Activated CD4-positive, alpha-beta T cell treated with anti-CD3 and anti-CD28 coated beads, Interleukin-2, Interleukin-4, amounts not matched to agents 100 ng/mL and 50 ng/mL, durations not matched to agents 16 hours and 8 hours (primary cell): ENCODE measurements around the gene HECA.
"Not testable (repeated sequence)": the region's sequence is repeated elsewhere in the genome, so short reads cannot be mapped to it uniquely, and the experiment has no call there.

Source experiments
- DNase-seq: peaks from one replicate; pipeline ENCODE4 v3.0.0-alpha.2; 2020; ENCODE audit warnings: low spot score

Gene HECA

GRCh38 chr6:139135578-139136545 is 982 bp downstream of the HECA start:
- no peak for DNase-seq

- no peak for DNase-seq
Observed at GRCh38 chr6:139137706-139138105, 2.8 kb downstream of the HECA start.

- not testable (repeated sequence) for DNase-seq
Observed at GRCh38 chr6:139140854-139141253, 6.0 kb downstream of the HECA start.

GRCh38 chr6:139142262-139142661 is 7.4 kb downstream of the HECA start:
- no peak for DNase-seq

DNA sequence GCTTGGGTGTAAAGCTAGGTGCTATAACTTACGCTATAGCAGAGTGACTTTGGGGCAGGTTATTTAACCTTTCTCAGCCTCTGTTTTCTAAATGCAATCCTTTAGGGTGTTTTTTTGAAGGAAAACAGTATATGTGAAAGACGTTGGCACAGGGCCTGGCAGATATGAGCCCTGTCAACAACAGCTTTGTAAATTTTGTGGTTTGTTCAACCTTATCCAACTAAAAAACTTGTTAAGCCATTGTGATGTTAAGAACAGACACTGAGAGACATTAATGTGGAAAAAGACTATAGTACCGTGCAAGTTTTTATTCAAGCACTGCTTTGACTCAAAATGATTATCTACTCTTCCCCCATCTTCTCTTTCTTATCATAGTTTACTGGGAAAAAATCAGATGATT is 8.2 kb downstream of the HECA start:
- DNase-seq, result no peak

DNA sequence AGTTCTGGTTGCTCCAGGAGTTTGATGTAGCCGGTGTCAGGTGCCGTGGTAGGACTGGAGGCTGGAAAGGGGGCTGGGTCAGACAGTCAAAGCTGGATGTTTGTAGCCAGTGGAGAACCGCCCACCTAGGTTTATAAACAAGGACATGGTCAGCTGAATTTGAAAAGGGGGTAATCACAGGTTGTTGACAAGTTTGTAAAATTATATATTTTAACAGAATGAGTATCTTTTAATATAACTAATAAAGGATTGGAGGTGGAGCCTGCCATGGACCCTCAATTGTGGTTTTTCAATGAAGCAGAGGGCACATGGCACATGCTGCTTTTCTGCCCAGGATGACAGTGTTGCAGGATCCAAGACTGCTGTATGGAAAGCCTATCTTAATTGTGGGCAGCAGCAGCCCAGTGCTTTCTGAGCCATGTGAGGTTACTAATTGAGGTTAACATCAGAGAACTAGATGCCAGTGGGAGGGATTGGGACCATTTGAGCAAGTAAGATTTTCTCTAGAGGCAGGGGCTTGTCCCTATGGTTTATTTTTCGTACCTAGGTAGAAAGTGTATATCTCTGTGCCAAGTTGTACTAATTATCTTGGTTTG is 9.7 kb downstream of the HECA start:
- no peak for DNase-seq

GRCh38 chr6:139145661-139146060 is 10.8 kb downstream of the HECA start:
- DNase-seq, result no peak

DNA sequence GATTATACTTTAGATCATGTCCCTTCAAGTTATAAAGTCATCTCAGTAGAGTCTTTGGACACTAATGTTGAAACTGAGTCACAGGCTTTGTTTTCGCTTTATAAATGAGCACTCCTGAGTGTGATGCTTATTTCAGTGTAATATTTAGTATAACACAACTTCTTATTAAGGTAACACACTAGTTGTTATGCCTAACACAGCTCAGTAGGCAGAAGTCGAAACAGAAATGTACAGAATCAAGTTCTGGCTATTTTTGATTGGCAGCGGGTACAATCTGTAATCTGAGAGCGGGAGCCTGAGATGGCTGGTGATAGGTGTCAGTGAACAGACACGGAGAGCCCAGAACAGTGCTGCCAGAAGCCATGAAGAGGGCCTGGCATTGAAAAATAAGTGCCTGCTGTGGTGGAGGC is 11.4 kb downstream of the HECA start:
- DNase-seq, result peak; percentile 83

DNA sequence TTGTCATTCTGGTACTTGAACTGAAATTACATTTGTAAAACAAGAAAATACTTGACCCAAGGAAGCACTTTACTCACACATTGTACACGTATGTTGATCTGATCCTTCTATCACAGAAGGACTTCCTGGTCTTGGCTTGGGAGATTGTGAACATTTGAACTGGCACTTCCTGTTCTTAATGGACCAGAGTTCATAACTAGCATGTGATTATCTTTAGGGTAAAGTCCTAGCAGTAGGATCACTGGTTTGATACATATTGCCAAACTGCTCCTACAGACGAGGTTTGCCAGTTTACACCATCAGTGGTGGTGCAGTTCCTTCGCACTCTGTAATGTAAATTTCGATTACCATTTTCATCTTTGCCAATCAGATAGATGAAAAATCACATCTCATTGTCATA is 12.7 kb downstream of the HECA start:
- no peak for DNase-seq

DNA sequence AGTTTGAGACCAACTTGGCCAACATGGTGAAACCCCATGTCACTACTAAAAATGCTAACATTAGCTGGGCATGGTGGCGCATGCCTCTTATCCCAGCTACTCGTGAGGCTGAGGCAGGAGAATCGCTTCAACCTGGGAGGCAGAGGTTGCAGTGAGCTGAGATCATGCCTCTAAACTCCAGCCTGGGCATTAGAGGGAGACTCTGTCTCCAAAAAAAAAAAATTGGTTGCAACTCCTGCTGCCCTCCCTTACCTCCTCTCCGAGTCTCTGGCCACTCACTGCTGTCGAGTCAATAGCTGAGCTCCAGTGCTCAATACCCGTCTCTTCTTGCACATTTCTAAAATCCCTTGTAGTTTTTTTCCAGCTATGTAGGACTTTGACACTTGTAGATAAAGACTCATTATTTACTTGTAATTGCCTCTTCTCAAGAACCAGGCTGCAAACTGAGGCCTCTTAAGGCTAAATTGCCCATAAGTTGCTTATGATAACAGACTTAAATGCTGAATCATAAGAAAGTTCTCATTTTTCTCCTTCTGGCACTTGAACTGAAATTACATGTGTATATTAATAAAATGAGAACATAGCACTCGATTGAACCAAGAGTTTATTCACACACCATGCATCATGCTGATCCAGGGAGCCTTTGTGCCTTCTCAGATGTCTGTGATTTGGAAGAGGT is 13.8 kb downstream of the HECA start:
- no peak for DNase-seq

DNA sequence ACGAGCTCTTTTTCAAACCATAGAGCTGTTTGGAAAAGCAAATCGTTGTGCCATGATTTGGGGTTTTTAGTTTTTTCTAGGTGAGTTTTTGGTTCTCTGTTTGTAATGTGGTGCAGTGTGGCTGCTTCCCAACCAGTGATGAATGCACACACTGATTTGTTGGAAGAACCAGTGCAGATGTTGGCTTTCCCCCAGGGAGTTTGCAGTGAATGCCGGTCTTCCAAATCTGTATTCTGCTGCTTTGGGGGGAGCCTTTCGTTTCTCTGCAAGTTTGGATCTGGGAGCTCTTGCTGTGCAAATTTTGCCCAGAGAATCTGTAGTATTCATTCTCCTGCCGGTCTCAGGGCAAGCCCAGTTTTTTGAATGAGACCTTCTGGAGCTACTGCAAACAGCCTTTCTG is 14.5 kb downstream of the HECA start:
- no peak for DNase-seq

- no peak for DNase-seq
Observed at GRCh38 chr6:139150920-139151319, 16.0 kb downstream of the HECA start.

GRCh38 chr6:139151425-139152087 is 16.7 kb downstream of the HECA start:
- no peak for DNase-seq

GRCh38 chr6:139152088-139152891 is 17.4 kb downstream of the HECA start:
- no peak for DNase-seq

DNA sequence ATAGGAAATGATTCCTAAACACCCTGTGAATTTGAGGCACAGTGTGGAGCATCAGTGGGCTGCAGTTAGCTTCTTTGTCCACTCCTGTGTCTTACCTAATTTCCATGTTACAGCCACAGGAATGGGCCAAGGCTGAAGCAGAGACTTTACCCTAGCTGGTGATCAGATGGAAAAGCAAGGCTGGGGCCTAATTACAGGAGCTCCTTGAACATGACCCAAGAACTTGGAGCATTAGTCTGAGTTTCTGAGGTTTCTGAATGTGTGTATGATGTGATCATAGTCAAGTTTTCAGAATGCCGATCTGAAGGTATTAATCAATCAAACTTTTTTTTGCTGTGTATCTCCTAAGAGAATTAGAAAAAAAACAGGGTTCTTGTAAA is 18.0 kb downstream of the HECA start:
- no peak for DNase-seq

DNA sequence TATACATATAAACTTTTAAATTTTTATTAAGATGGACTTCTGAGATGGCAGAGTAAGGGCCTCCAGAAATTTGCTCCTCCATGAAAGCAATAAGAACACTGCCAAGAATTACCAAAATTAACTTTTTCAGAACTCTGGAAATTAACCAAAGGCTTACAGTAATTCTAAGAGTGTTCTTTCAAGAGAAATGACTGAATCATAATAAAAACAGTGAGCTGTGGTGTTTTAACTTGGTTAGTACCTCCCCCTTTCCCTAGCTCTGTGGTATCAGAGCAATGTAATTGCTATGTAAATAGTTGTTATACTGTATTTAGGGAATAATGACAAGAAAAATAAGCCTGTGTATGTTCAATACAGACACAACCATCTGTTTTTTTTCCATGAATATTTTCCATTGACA is 19.0 kb downstream of the HECA start:
- DNase-seq, result peak; percentile 67

DNA sequence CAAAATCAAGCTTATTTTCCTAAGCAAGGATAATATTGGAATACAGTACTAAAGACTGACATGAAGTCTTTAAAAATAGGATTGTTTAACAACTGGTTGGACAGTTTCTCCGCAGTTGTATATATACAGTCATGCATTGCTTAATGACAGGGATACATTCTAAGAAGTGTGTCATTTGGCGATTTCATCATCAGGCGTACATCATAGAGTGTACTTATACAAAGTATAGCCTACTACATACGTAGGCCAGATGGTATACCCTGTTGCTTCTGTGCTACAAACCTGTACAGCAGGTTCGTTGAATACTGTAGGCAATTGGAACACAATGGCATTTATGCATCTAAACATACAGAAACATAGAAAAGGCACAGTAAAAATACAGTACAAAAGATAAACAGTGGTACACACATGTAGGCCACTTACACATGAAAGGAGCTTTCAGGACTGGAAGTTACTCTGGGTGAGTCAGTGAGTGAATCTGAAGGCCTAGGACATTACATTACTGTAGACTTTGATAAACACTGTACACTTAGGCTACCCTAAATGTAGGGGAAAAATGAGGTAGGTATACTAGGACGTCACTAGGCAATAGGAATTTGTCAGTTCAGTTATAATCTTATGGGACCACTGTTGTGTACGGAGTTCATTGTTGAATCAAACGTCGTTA is 20.1 kb downstream of the HECA start:
- DNase-seq, result no peak

DNA sequence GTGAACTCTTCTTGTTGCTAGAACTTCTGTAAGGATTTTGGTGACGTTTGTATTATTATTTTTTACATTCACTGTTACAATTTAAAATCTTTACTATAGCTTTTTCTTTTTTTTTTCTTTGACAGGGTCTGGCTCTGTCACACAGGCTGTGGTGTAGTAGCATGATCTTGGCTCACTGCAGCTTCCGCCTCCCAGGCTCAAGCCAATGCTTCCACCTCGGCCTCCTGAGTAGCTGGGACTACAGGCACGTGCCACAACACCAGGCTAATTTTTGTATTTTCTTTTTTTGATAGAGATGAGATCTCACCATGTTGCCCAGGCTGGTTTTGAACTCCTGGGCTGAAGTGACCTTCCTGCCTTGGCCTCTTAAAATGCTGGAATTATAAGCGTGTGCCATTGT is 21.2 kb downstream of the HECA start:
- DNase-seq, result no peak

GRCh38 chr6:139156551-139156950 is 21.7 kb downstream of the HECA start:
- no peak for DNase-seq

DNA sequence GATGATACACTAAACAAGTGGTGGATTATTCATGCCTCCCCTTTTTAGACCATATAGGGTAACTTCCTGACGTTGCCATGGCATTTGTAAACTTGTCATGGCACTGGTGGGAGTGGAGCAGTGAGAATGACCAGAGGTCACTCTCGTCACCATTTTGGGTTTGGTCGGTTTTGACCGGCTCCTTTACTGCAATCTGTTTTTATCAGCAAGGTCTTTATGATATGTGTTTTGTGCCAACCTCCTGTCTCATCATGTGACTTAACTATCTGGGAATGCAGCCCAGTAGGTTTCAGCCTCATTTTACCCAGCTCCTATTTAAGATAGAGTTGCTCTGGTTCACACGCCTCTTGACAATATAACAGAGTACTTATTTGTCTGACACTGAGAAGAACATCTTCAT is 22.2 kb downstream of the HECA start:
- not testable (repeated sequence) for DNase-seq

GRCh38 chr6:139159016-139159415 is 24.1 kb downstream of the HECA start:
- no peak for DNase-seq
